ENCODE results near the gene CLRN1. TPM values are rescaled to one million over a fixed set of nuclear protein-coding genes. Genes with fewer than 3 reads are reported as not detected.
A peak's percentile ranks its signal among the peaks of the same experiment; 100 is the strongest.

CLRN1 gene
- polyA plus RNA-seq, 3 donors = not detected

DNA sequence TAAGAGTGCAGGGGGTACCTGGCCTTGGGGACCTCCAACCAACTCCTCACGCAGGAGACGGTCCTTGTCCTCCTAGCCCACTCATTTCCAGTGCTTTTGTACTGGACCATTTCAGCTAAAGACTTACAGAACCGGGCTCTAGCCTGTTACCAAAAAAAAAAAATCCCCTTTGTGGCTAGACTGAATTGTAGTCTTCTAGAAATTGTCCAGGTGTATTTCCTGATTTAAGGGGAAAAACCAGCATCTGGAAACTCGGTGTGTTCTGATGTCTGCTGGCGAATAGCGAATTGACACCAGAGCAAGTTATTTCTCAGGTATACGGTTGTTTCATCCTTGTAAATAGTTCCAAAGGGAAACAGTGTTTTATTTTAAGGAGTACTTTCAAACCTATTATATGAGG, 46.2 kb downstream of the CLRN1 start:
- H3K4me2 ChIP-seq (replicated peaks; ENCODE audit: extremely low read depth, low read length, poor library complexity, severe bottlenecking) = peak overlapping the region; percentile 77
- H4K20me1 ChIP-seq (ENCODE audit: insufficient read depth, low read length) = no peaks in the 10 kb centered on the region
- peak overlapping the region; percentile 84 for H2AFZ ChIP-seq (ENCODE audit: insufficient read depth, low read depth, low read length, poor library complexity, severe bottlenecking)
- no peaks in the 10 kb centered on the region for H3K9me3 ChIP-seq (replicated peaks in 1 of 2; ENCODE audit: control insufficient read depth in 1 of 2, insufficient read depth in 1 of 2, low read length in 2 of 2)
- H3K27me3 Mint-ChIP-seq (ENCODE audit: low read depth in 3 of 3) = peaks cover 0 to 6% (median 3%) of the 10 kb centered on the region in 3 donors
- H3K4me3 Mint-ChIP-seq = peak overlapping the region in 1 of 2 donors; percentile 86
- H3K27ac ChIP-seq (ENCODE audit: low read depth in 1 of 2, low read length in 2 of 2) = no peak overlapping the region
- TF ChIP-seq, protein P1, sequence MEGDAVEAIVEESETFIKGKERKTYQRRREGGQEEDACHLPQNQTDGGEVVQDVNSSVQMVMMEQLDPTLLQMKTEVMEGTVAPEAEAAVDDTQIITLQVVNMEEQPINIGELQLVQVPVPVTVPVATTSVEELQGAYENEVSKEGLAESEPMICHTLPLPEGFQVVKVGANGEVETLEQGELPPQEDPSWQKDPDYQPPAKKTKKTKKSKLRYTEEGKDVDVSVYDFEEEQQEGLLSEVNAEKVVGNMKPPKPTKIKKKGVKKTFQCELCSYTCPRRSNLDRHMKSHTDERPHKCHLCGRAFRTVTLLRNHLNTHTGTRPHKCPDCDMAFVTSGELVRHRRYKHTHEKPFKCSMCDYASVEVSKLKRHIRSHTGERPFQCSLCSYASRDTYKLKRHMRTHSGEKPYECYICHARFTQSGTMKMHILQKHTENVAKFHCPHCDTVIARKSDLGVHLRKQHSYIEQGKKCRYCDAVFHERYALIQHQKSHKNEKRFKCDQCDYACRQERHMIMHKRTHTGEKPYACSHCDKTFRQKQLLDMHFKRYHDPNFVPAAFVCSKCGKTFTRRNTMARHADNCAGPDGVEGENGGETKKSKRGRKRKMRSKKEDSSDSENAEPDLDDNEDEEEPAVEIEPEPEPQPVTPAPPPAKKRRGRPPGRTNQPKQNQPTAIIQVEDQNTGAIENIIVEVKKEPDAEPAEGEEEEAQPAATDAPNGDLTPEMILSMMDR (IDR thresholded peaks at IDR 0.05) = no peak
- peaks cover 0 to 5% (median 0%) of the 10 kb centered on the region in 7 donors for H3K9me3 Mint-ChIP-seq
- peak overlapping the region in 1 of 7 donors; percentile 83 for H3K27ac Mint-ChIP-seq
- H3K4me1 ChIP-seq (ENCODE audit: control insufficient read depth in 1 of 2, insufficient read depth in 2 of 2, low read length in 2 of 2) = peaks cover 7 to 10% of the 10 kb centered on the region in 2 donors
- WGBS (ENCODE audit: insufficient coverage) = 95% methylated on average over 5 of the region's 7 CpGs
- H3K36me3 Mint-ChIP-seq = no peaks in the 10 kb centered on the region
- no peak for DNase-seq
- H3K27me3 ChIP-seq (ENCODE audit: control insufficient read depth in 2 of 2, insufficient read depth in 2 of 2, low read length in 2 of 2) = no peaks in the 10 kb centered on the region
- no peaks in the 10 kb centered on the region for H3K36me3 ChIP-seq (replicated peaks in 1 of 2; ENCODE audit: control insufficient read depth in 1 of 2, insufficient read depth in 2 of 2, low read length in 2 of 2)
- peak overlapping the region in 1 of 3 experiments; percentile 71 for H3K4me3 ChIP-seq (replicated peaks in 1 of 3; ENCODE audit: low read depth in 2 of 3, low read length in 3 of 3)
- no peak overlapping the region for H3K9ac ChIP-seq (ENCODE audit: insufficient read depth, low read length, poor library complexity, severe bottlenecking)
- no peaks in the 10 kb centered on the region for H3K79me2 ChIP-seq (ENCODE audit: insufficient read depth, low read length)
- intact Hi-C loops (cut with micrococcal nuclease) = no loop called here
- peaks cover 11% of the 10 kb centered on the region for H3K4me1 Mint-ChIP-seq

DNA sequence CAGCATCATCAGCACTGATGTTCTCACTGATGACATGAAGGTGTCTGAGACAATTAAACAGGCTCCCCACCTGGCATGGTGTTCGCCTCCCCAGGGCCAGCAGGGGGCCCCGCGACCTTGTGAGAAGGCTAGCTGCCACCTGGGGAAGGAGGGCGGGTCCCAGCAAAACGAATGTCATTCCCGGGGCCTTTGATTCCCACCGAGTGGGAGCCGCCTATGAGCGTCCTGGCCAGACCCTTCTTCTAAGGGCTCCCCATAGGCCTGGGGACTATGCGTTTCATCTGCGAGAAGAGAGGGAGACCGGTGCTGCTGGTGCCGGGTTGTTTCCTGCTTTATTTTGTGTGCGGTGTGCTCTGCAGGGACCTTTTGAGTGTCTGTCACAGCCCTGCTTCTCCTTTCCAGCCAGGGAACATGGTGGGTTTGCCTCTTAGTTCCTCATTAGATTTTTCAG, 46.8 kb downstream of the CLRN1 start:
- peak overlapping the region; percentile 71 to 86 for H3K4me3 Mint-ChIP-seq
- DNase-seq = peak; percentile 59 to 61 (median 61)
- Histone ChIP-seq H3K27ac (ENCODE audit: low read depth in 1 of 2, low read length in 2 of 2) (peak overlapping the region in 1 of 2 donors; percentile 2), H3K79me2 (ENCODE audit: insufficient read depth, low read length) (no peaks in the 10 kb centered on the region), H3K4me2 (replicated peaks; ENCODE audit: extremely low read depth, low read length, poor library complexity, severe bottlenecking) (peak overlapping the region; percentile 77), H3K4me3 (replicated peaks in 1 of 3; ENCODE audit: low read depth in 2 of 3, low read length in 3 of 3) (peak overlapping the region; percentile 22 to 71 (median 28)), H3K27me3 (ENCODE audit: control insufficient read depth in 2 of 2, insufficient read depth in 2 of 2, low read length in 2 of 2) (no peaks in the 10 kb centered on the region), H4K20me1 (ENCODE audit: insufficient read depth, low read length) (no peaks in the 10 kb centered on the region), H3K4me1 (ENCODE audit: control insufficient read depth in 1 of 2, insufficient read depth in 2 of 2, low read length in 2 of 2) (peaks cover 7 to 10% of the 10 kb centered on the region in 2 donors), H3K9ac (ENCODE audit: insufficient read depth, low read length, poor library complexity, severe bottlenecking) (peak overlapping the region; percentile 15), H3K36me3 (replicated peaks in 1 of 2; ENCODE audit: control insufficient read depth in 1 of 2, insufficient read depth in 2 of 2, low read length in 2 of 2) (no peaks in the 10 kb centered on the region), H3K9me3 (replicated peaks in 1 of 2; ENCODE audit: control insufficient read depth in 1 of 2, insufficient read depth in 1 of 2, low read length in 2 of 2) (no peaks in the 10 kb centered on the region), H2AFZ (ENCODE audit: insufficient read depth, low read depth, low read length, poor library complexity, severe bottlenecking) (peak overlapping the region; percentile 84)
- intact Hi-C loops (cut with micrococcal nuclease) = no loop called here
- no peaks in the 10 kb centered on the region for H3K36me3 Mint-ChIP-seq
- WGBS (ENCODE audit: insufficient coverage) = 0% methylated on average over 13 of the region's 14 CpGs
- peaks cover 11% of the 10 kb centered on the region for H3K4me1 Mint-ChIP-seq
- H3K27ac Mint-ChIP-seq = peak overlapping the region in 5 of 7 donors; percentile 20 to 79 (median 46)
- TF ChIP-seq, protein P1 (IDR thresholded peaks at IDR 0.05) = peak; percentile 51
- H3K27me3 Mint-ChIP-seq (ENCODE audit: low read depth in 3 of 3) = peaks cover 0 to 6% (median 3%) of the 10 kb centered on the region in 3 donors
- H3K9me3 Mint-ChIP-seq = peaks cover 0 to 5% (median 0%) of the 10 kb centered on the region in 7 donors
